HepG2 (cell line): ENCODE measurements around the gene SUPT4H1. TPM values are rescaled to one million over a fixed set of nuclear protein-coding genes. Genes with fewer than 3 reads are reported as not detected.
A peak's percentile ranks its signal among the peaks of the same experiment; 100 is the strongest.

Experiments used
- CREBL2 ChIP-seq: sonication (generic); formaldehyde crosslinking; IDR thresholded peaks from 2 replicates; pipeline ENCODE4 v1.8.1; 2023; ENCODE audit warnings: missing genetic modification reagents, mild to moderate bottlenecking, borderline replicate concordance
- ETV6 ChIP-seq: sonication (generic); formaldehyde crosslinking; conservative IDR thresholded peaks from 2 replicates; pipeline ENCODE4 v1.4.0; 2020; ENCODE audit warnings: missing genetic modification reagents
- GPN1 ChIP-seq: sonication (generic); formaldehyde crosslinking; IDR thresholded peaks from 2 replicates; pipeline ENCODE4 v1.5.1; 2020; ENCODE audit warnings: missing genetic modification reagents, borderline replicate concordance
- IRF9 ChIP-seq: sonication (generic); formaldehyde crosslinking; IDR thresholded peaks from 2 replicates; pipeline ENCODE4 v1.8.0; 2022; ENCODE audit warnings: missing genetic modification reagents, mild to moderate bottlenecking, borderline replicate concordance
- KLF16 ChIP-seq, 2 experiments: sonication (generic) in 1 of 2; formaldehyde crosslinking in 1 of 2; IDR thresholded peaks; 2 replicates each; pipeline versions ENCODE4 v1.6.1 to v1.8.0; 2016 to 2023; ENCODE audit warnings: missing genetic modification reagents in 2 of 2, missing compliant biosample characterization in 1 of 2
- MBD4 ChIP-seq: IDR thresholded peaks from 2 replicates; pipeline ENCODE4 v1.6.1; 2012; ENCODE audit warnings: low read length, inconsistent platforms, borderline replicate concordance
- NCOR1 ChIP-seq: fragments of 200-600 bp; sonication (generic); IDR thresholded peaks from 2 replicates; pipeline ENCODE4 v1.7.0; 2017; ENCODE audit warnings: antibody characterized with exemption, low read length, borderline replicate concordance
- PHF8 ChIP-seq: sonication (generic); formaldehyde crosslinking; IDR thresholded peaks from 2 replicates; pipeline ENCODE4 v1.5.0; 2020; ENCODE audit warnings: missing genetic modification reagents
- PITX1 ChIP-seq: sonication (generic); formaldehyde crosslinking; IDR thresholded peaks from 2 replicates; pipeline ENCODE4 v1.5.1; 2020; ENCODE audit warnings: mild to moderate bottlenecking, missing genetic modification reagents
- PRDM10 ChIP-seq: sonication (generic); formaldehyde crosslinking; IDR thresholded peaks from 2 replicates; pipeline ENCODE4 v1.4.0; 2020; ENCODE audit warnings: low read depth, missing genetic modification reagents
- PRMT3 ChIP-seq: sonication (generic); formaldehyde crosslinking; IDR thresholded peaks from 2 replicates; pipeline ENCODE4 v1.8.1; 2022; ENCODE audit warnings: low read depth, mild to moderate bottlenecking, moderate library complexity, missing genetic modification reagents, borderline replicate concordance
- SP5 ChIP-seq: IDR thresholded peaks from 2 replicates; pipeline ENCODE4 v1.6.1; 2016; ENCODE audit warnings: low read depth, borderline replicate concordance
- ZBTB21 ChIP-seq: sonication (generic); formaldehyde crosslinking; IDR thresholded peaks from 2 replicates; pipeline ENCODE4 v1.4.0; 2020; ENCODE audit warnings: missing genetic modification reagents
- ZFP36L1 ChIP-seq: sonication (generic); formaldehyde crosslinking; IDR thresholded peaks from 2 replicates; pipeline ENCODE4 v1.8.0; 2022; ENCODE audit warnings: mild to moderate bottlenecking, missing genetic modification reagents, moderate library complexity
- ZIK1 ChIP-seq: sonication (generic); formaldehyde crosslinking; IDR thresholded peaks from 2 replicates; pipeline ENCODE4 v1.5.0; 2020; ENCODE audit warnings: mild to moderate bottlenecking, low read depth, missing genetic modification reagents, borderline replicate concordance
- ZMYM4 ChIP-seq: sonication (generic); formaldehyde crosslinking; IDR thresholded peaks from 2 replicates; pipeline ENCODE4 v1.8.1; 2023; ENCODE audit warnings: mild to moderate bottlenecking, missing genetic modification reagents
- ZNF224 ChIP-seq: sonication (generic); formaldehyde crosslinking; IDR thresholded peaks from 2 replicates; pipeline ENCODE4 v1.5.0; 2020; ENCODE audit warnings: mild to moderate bottlenecking, missing genetic modification reagents
- ZNF274 ChIP-seq: sonication (generic); formaldehyde crosslinking; IDR thresholded peaks from 2 replicates; pipeline ENCODE4 v1.5.1; 2020; ENCODE audit warnings: mild to moderate bottlenecking, missing genetic modification reagents
- ZNF331 ChIP-seq: sonication (generic); formaldehyde crosslinking; IDR thresholded peaks from 2 replicates; pipeline ENCODE4 v1.4.0; 2020; ENCODE audit warnings: missing genetic modification reagents
- ZNF598 ChIP-seq: sonication (generic); formaldehyde crosslinking; IDR thresholded peaks from 2 replicates; pipeline ENCODE4 v1.5.1; 2020; ENCODE audit warnings: mild to moderate bottlenecking, missing genetic modification reagents, borderline replicate concordance
- ZNF616 ChIP-seq: sonication (generic); formaldehyde crosslinking; IDR thresholded peaks from 2 replicates; pipeline ENCODE4 v1.5.0; 2020; ENCODE audit warnings: low read depth, mild to moderate bottlenecking, missing genetic modification reagents
- ZNF772 ChIP-seq: sonication (generic); formaldehyde crosslinking; IDR thresholded peaks from 2 replicates; pipeline ENCODE4 v1.5.0; 2020; ENCODE audit warnings: mild to moderate bottlenecking, missing genetic modification reagents
- ZNF784 ChIP-seq: sonication (generic); formaldehyde crosslinking; IDR thresholded peaks from 2 replicates; pipeline ENCODE4 v1.5.1; 2020; ENCODE audit warnings: missing genetic modification reagents, mild to moderate bottlenecking, borderline replicate concordance
- polyA plus RNA-seq, 8 experiments: library from polyadenylated mRNA; depleted of rRNA in 3 of 8; stranded (reverse) in 7 of 8; unstranded in 1 of 8; fragments of >200 nt; fragmentation: Illumina TruSeq in 4 of 8; extraction: Trizol in 4 of 8; gene quantifications; 2 replicates each; pipeline versions ENCODE4 v1.2.1 to v1.2.3, GENCODE V29; 2011 to 2016; ENCODE audit warnings: low read depth in 4 of 8, missing spikeins in 1 of 8, mixed read lengths in 1 of 8; ENCODE audit not compliant: insufficient read depth in 1 of 8
- total RNA-seq, 5 experiments: library from RNA; depleted of rRNA; stranded (reverse); fragments of >200 nt; fragmentation: Illumina TruSeq; extraction: Trizol; gene quantifications; 2 replicates each; pipeline ENCODE4 v1.2.3, GENCODE V29; 2016; ENCODE audit warnings: low read depth in 1 of 5

SUPT4H1 gene
- total and polyA plus RNA-seq, 2 of the 13 experiments (the other 11 are each of a cell fraction or from before 2014, with no cell fraction given), result 155 to 244 TPM

GRCh38 chr17:58337600-58338453 lies 14.2 kb downstream of the SUPT4H1 start (continued):
- TF ChIP-seq GPN1, result no peak
- TF ChIP-seq ETV6 (CRISPR knock-in tag), result no peak
- TF ChIP-seq ZNF274 (CRISPR knock-in tag), result peak; percentile 51; the same call in 1 of the 2 replicates
- peak; percentile 44; the same call in 1 of the 2 replicates for TF ChIP-seq ZMYM4
- TF ChIP-seq PHF8 (CRISPR knock-in tag), result peak; percentile 43; the same call in 1 of the 2 replicates
- TF ChIP-seq KLF16 (CRISPR knock-in tag; IDR thresholded peaks at IDR 0.05), result peak in 1 of 2 experiments; percentile 42; a peak in 1 of 4 replicates
- no peak for TF ChIP-seq ZNF616
- TF ChIP-seq ZNF224 (CRISPR knock-in tag), result no peak
- peak; percentile 10; the same call in 1 of the 2 replicates for TF ChIP-seq PITX1
- TF ChIP-seq NCOR1, result no peak
- no peak for TF ChIP-seq ZNF331 (CRISPR knock-in tag)
- 0 out of 2 replicates have a peak, but pooled peaks have one; percentile 39 for TF ChIP-seq ZIK1
- TF ChIP-seq ZBTB21 (CRISPR knock-in tag), result peak; percentile 27; the same call in 1 of the 2 replicates
- TF ChIP-seq ZFP36L1 (CRISPR knock-in tag), result no peak
- TF ChIP-seq ZNF772 (CRISPR knock-in tag), result 0 out of 2 replicates have a peak, but pooled peaks have one; percentile 28
- peak; percentile 55 for TF ChIP-seq PRDM10 (CRISPR knock-in tag)
- no peak for TF ChIP-seq MBD4
- no peak for TF ChIP-seq ZNF784
- no peak for TF ChIP-seq CREBL2 (CRISPR knock-in tag)
- TF ChIP-seq IRF9 (CRISPR knock-in tag), result peak; percentile 70; the same call in 1 of the 2 replicates
- no peak for TF ChIP-seq PRMT3 (CRISPR knock-in tag)
- peak; percentile 31; the same call in 1 of the 2 replicates for TF ChIP-seq SP5 (CRISPR knock-in tag)
- TF ChIP-seq ZNF598 (CRISPR knock-in tag), result no peak
